Osteoblast (primary cell): ENCODE results near the gene LRRFIP1. TPM values are rescaled to one million over a fixed set of nuclear protein-coding genes. Genes with fewer than 3 reads are reported as not detected.

Experiments
- DNase-seq: peaks from one replicate; pipeline ENCODE4 v3.0.0; 2011; ENCODE audit warnings: low spot score, mixed read lengths; ENCODE audit not compliant: insufficient read length; ENCODE audit errors: missing footprints
- H2AFZ ChIP-seq: 2 replicates; pipeline ENCODE4 v1.6.0; 2011; ENCODE audit warnings: mild to moderate bottlenecking, low read length
- H3K27ac ChIP-seq: 2 replicates; pipeline ENCODE4 v1.5.1; 2011; ENCODE audit warnings: mild to moderate bottlenecking, low read depth, low read length, moderate library complexity
- H3K27me3 ChIP-seq: 2 replicates; pipeline ENCODE4 v1.6.0; 2012; ENCODE audit warnings: mild to moderate bottlenecking, control low read depth, inconsistent platforms, low read length, moderate library complexity; ENCODE audit not compliant: insufficient read depth
- H3K36me3 ChIP-seq: 2 replicates; pipeline ENCODE4 v1.5.1; 2011; ENCODE audit warnings: mild to moderate bottlenecking, low read length, control low read depth, moderate library complexity; ENCODE audit not compliant: insufficient read depth
- H3K4me1 ChIP-seq: 2 replicates; pipeline ENCODE4 v1.5.1; 2011; ENCODE audit warnings: mild to moderate bottlenecking, low read length, control low read depth, moderate library complexity; ENCODE audit not compliant: insufficient read depth
- H3K4me2 ChIP-seq: 2 replicates; pipeline ENCODE4 v1.6.0; 2011; ENCODE audit warnings: mild to moderate bottlenecking, low read length; ENCODE audit not compliant: insufficient read depth
- H3K4me3 ChIP-seq: fragments of 200-600 bp; sonication (generic); 3 replicates; pipeline ENCODE4 v1.5.1; 2012; ENCODE audit warnings: mild to moderate bottlenecking, low read length, inconsistent platforms; ENCODE audit not compliant: insufficient read depth
- H3K79me2 ChIP-seq: 2 replicates; pipeline ENCODE4 v1.6.0; 2012; ENCODE audit warnings: mild to moderate bottlenecking, low read length, control low read depth, inconsistent platforms; ENCODE audit not compliant: insufficient read depth
- H3K9me3 ChIP-seq: 2 replicates; pipeline ENCODE4 v1.5.1; 2011; ENCODE audit warnings: low read depth, low read length, control low read depth
- H4K20me1 ChIP-seq: 2 replicates; pipeline ENCODE4 v1.6.0; 2012; ENCODE audit warnings: mild to moderate bottlenecking, low read length, control low read depth; ENCODE audit not compliant: insufficient read depth
- total RNA-seq: library from RNA; depleted of rRNA; stranded (reverse); fragments of >200 nt; gene quantifications from 2 replicates; pipeline ENCODE4 v1.2.3, GENCODE V29; 2012
- TF ChIP-seq, protein P1 (sequence below): IDR thresholded peaks from 2 replicates; pipeline ENCODE4 v1.5.1; 2011; ENCODE audit warnings: mild to moderate bottlenecking, low read depth, low read length, moderate library complexity; ENCODE audit errors: extremely low read depth

Gene LRRFIP1
- total RNA-seq, 1 donor = 51.8 TPM

GRCh38 chr2:237675316-237675715, 47.9 kb downstream of the LRRFIP1 start:
- H3K4me3 ChIP-seq = peak overlapping the region; percentile 56
- H3K4me2 ChIP-seq = peak overlapping the region; percentile 79
- peaks cover 44% of the 10 kb centered on the region for H3K4me1 ChIP-seq
- peak overlapping the region; percentile 66 for H2AFZ ChIP-seq
- H3K9me3 ChIP-seq = no peaks in the 10 kb centered on the region
- H3K36me3 ChIP-seq = peaks cover 4% of the 10 kb centered on the region
- no peaks in the 10 kb centered on the region for H3K27me3 ChIP-seq
- TF ChIP-seq, protein P1, sequence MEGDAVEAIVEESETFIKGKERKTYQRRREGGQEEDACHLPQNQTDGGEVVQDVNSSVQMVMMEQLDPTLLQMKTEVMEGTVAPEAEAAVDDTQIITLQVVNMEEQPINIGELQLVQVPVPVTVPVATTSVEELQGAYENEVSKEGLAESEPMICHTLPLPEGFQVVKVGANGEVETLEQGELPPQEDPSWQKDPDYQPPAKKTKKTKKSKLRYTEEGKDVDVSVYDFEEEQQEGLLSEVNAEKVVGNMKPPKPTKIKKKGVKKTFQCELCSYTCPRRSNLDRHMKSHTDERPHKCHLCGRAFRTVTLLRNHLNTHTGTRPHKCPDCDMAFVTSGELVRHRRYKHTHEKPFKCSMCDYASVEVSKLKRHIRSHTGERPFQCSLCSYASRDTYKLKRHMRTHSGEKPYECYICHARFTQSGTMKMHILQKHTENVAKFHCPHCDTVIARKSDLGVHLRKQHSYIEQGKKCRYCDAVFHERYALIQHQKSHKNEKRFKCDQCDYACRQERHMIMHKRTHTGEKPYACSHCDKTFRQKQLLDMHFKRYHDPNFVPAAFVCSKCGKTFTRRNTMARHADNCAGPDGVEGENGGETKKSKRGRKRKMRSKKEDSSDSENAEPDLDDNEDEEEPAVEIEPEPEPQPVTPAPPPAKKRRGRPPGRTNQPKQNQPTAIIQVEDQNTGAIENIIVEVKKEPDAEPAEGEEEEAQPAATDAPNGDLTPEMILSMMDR = no peak
- H4K20me1 ChIP-seq = no peaks in the 10 kb centered on the region
- DNase-seq = no peak
- H3K79me2 ChIP-seq = peaks cover 17% of the 10 kb centered on the region
- peak overlapping the region; percentile 96 for H3K27ac ChIP-seq

DNA sequence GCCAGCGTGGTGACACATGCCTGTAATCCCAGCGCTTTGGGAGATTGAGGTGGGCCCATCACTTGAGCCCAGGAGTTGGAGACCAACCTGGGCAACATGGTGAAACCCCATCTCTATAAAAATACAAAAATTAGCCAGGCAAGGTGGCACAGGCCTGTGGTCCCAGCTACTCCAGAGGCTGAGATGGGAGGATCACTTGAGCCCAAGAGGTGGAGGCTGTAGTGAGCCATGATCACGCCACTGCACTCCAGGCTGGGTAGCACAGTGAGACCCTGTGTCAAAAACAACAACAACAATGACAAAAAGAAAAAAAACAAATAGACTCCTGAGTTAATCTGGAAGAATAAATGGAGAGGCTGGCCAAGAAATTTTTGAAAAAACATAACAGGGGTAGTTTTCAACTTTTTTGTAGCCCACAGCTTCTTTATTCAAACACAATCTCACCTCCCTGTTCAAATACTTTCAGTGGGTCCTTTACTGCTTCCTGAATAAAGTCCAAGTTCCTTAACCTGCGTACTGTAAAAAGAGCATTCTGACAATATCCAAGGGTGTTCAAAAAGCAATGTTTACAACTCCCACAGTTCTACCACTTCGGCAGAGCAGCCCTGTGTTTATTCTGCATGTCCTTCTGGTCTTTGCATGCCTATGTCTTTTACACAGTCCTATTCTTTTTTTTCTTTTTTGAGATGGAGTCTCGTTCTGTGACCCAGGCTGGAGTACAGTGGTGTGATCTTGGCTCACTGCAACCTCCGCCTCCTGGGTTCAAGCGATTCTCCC, 53.5 kb downstream of the LRRFIP1 start:
- no peak overlapping the region for H3K4me3 ChIP-seq
- no peak overlapping the region for H2AFZ ChIP-seq
- no peak overlapping the region for H3K4me2 ChIP-seq
- H3K36me3 ChIP-seq = peaks cover 4% of the 10 kb centered on the region
- no peaks in the 10 kb centered on the region for H3K27me3 ChIP-seq
- TF ChIP-seq, protein P1 = no peak
- H3K27ac ChIP-seq = no peak overlapping the region
- H3K9me3 ChIP-seq = no peaks in the 10 kb centered on the region
- H3K79me2 ChIP-seq = peaks cover 9% of the 10 kb centered on the region
- H3K4me1 ChIP-seq = peaks cover 16% of the 10 kb centered on the region
- no peaks in the 10 kb centered on the region for H4K20me1 ChIP-seq
- DNase-seq = no peak

DNA sequence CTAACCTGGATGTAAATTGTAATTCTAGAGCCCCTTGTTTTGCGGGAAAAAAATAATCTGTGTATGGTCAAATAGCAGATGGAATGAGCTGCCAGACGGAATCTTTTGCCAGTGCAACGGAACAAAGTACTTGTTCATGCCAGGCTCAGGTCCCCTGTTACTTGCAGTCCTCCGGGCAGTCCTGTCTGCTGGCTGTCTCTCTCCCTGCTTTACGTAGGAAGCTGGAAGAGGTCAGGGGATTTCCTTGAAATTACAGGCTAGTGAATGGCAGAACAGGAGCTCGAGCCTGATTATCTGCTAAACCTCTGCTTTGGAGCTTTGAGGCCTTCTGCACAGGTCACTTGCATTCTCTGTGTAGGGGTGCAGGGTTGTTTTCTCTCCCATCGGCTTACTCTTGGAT, 54.8 kb downstream of the LRRFIP1 start:
- Histone ChIP-seq H4K20me1 (no peaks in the 10 kb centered on the region), H3K27me3 (no peaks in the 10 kb centered on the region), H3K79me2 (peaks cover 6% of the 10 kb centered on the region), H3K36me3 (peaks cover 4% of the 10 kb centered on the region), H3K4me1 (peaks cover 19% of the 10 kb centered on the region), H2AFZ (no peak overlapping the region), H3K27ac (no peak overlapping the region), H3K4me3 (no peak overlapping the region), H3K9me3 (no peaks in the 10 kb centered on the region), H3K4me2 (no peak overlapping the region)
- DNase-seq = no peak
- TF ChIP-seq, protein P1 = no peak

- Histone ChIP-seq H3K27ac (no peak overlapping the region), H3K9me3 (no peaks in the 10 kb centered on the region), H3K4me1 (peaks cover 15% of the 10 kb centered on the region), H3K4me3 (no peak overlapping the region), H3K79me2 (peaks cover 6% of the 10 kb centered on the region), H2AFZ (no peak overlapping the region), H3K36me3 (peaks cover 4% of the 10 kb centered on the region), H3K4me2 (no peak overlapping the region), H4K20me1 (no peaks in the 10 kb centered on the region), H3K27me3 (no peaks in the 10 kb centered on the region)
- TF ChIP-seq, protein P1 = no peak
- DNase-seq = no peak
Observed at GRCh38 chr2:237682856-237683670, 55.7 kb downstream of the LRRFIP1 start.
